ENCODE results near the gene KMO.

DNA sequence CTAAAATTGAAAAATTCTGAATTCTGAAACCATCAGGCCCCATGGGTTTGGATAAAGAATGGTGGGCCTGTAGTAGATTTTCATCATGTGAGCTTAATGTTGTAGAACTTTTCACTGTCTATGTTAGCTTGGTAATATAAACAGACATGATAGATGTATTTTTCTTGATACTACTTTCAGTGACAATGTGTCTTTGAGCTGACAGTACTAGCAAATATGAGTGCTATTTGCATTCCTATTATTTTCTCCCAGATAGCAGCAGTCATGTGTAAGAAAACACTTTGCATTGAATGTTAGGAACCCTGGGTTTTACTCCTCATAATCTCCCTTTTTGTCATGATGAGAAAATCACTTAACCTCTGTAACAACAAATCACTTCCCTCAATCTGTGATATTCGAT is 18.1 kb downstream of the KMO start:
- TF ChIP-seq, protein P1, sequence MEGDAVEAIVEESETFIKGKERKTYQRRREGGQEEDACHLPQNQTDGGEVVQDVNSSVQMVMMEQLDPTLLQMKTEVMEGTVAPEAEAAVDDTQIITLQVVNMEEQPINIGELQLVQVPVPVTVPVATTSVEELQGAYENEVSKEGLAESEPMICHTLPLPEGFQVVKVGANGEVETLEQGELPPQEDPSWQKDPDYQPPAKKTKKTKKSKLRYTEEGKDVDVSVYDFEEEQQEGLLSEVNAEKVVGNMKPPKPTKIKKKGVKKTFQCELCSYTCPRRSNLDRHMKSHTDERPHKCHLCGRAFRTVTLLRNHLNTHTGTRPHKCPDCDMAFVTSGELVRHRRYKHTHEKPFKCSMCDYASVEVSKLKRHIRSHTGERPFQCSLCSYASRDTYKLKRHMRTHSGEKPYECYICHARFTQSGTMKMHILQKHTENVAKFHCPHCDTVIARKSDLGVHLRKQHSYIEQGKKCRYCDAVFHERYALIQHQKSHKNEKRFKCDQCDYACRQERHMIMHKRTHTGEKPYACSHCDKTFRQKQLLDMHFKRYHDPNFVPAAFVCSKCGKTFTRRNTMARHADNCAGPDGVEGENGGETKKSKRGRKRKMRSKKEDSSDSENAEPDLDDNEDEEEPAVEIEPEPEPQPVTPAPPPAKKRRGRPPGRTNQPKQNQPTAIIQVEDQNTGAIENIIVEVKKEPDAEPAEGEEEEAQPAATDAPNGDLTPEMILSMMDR (IDR thresholded peaks at IDR 0.05), result no peak
- no peak for TF ChIP-seq ZFX (IDR thresholded peaks at IDR 0.05; ENCODE audit: borderline replicate concordance)

Measured in 22Rv1 (cell line).